ENCODE measurements around the gene HEPACAM. TPM values are rescaled to one million over a fixed set of nuclear protein-coding genes. Genes with fewer than 3 reads are reported as not detected.

Gene HEPACAM
- total RNA-seq, 2 donors from 2014 or later, result 0.26 to 7.9 TPM

DNA sequence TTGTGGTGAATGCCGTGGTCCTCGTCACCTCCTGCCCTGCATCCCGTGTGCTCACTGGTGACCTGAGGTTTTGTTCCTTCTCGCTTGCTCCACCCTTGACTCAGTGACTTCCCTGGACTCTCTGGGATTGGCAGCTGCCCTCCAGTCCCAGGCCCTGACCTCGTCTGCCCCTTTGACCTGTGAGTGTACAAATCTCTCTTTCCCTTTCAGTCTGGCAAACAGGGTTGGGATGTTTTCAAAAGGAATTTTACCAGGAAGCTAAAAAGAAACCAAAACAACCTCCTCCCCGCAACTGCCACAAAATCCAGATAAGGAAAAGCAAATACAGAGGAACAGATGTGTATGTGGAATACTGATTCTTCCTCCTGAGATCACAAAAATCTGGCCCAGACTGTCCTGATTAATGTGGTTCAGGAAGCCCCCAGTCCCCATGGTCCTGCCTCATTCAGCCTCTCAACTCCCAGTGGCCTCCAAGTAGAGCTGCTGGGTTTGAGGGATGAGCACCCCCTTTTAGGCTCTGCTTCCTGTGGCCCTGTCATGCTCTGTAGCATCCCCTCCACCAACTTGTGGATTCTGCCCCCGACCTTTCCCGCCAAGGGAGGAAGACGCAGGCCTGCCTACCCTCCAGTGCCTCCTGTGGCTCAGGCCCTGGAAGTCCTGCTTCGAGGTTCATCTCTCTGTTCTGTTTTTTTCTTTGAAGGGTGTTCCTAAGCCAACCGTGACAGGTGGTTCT, 53.3 kb downstream of the HEPACAM start:
- Histone ChIP-seq H3K36me3 (replicated peaks in 1 of 2; ENCODE audit: insufficient read depth in 1 of 2, low read depth in 2 of 2) (no peaks in the 10 kb centered on the region), H3K27ac (peak overlapping the region in 3 of 4 donors; percentile 14 to 66 (median 44)), H3K9me3 (no peaks in the 10 kb centered on the region), H3K27me3 (no peaks in the 10 kb centered on the region), H3K4me3 (no peak overlapping the region), H3K4me1 (peaks cover 9% of the 10 kb centered on the region)
- 54% methylated on average over 11 of the region's 11 CpGs for WGBS, 2 donors
- intact Hi-C loops (cut with DNase I), result no loop called here
- DNase-seq (no peak), ATAC-seq (peak; percentile 27)
- no peak for TF ChIP-seq CTCF (IDR thresholded peaks at IDR 0.05)
- TF ChIP-seq POLR2A (IDR thresholded peaks at IDR 0.05), result no peak

DNA sequence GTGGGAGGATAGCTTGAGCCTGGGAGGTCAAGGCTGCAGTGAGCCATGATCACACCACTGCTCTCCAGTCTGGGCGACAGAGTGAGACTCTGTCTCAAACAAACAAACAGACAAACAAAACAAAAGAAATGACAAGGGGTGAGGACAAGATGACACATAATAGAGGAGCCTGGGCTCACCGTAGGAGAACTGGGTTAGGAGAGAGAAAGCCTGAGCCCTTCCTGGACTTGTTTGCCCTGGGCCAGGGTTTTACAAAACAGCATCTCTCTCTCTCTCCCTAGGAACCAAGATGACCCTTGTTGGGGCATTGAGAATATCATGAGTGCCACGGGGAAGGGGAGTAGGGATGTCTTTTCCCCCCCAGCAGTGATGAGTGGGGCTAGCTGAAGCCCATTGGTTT, 54.9 kb downstream of the HEPACAM start:
- WGBS, 2 donors, result 52 to 63% methylated on average over 3 of the region's 3 CpGs
- no peak overlapping the region for H3K27ac ChIP-seq

DNA sequence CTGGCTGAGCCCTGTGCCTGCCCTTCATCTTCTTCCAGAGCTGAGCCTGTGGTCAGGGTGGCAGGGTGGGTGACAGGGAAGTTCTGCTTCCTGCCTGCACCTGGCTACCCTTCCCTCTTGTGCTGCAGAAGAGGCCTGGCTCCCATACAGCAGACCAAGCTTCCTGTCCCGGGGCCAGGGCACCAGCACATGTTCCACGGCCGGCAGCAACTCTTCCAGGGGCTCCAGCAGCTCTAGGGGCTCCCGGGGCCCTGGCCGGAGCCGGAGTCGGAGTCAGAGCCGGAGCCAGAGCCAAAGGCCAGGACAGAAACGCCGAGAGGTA, 55.6 kb downstream of the HEPACAM start:
- H3K4me1 ChIP-seq, result peaks cover 27% of the 10 kb centered on the region
- intact Hi-C loops (cut with DNase I), result no loop called here
- DNase-seq (no peak), ATAC-seq (no peak)
- no peaks in the 10 kb centered on the region for H3K36me3 ChIP-seq (replicated peaks in 1 of 2; ENCODE audit: insufficient read depth in 1 of 2, low read depth in 2 of 2)
- no peaks in the 10 kb centered on the region for H3K27me3 ChIP-seq
- H3K27ac ChIP-seq, result no peak overlapping the region
- H3K4me3 ChIP-seq, result no peak overlapping the region
- no peaks in the 10 kb centered on the region for H3K9me3 ChIP-seq
- no peak for TF ChIP-seq CTCF (IDR thresholded peaks at IDR 0.05)
- no peak for TF ChIP-seq POLR2A (IDR thresholded peaks at IDR 0.05)
- 60 to 65% methylated on average over 9 of the region's 10 CpGs for WGBS, 2 donors

More for the DNA sequence above, 54.9 kb downstream of the HEPACAM start:
- H3K4me1 ChIP-seq, result peaks cover 21% of the 10 kb centered on the region
- H3K36me3 ChIP-seq (replicated peaks in 1 of 2; ENCODE audit: insufficient read depth in 1 of 2, low read depth in 2 of 2), result no peaks in the 10 kb centered on the region
- DNase-seq, result no peak
- intact Hi-C loops (cut with DNase I), result no loop called here
- no peak for TF ChIP-seq POLR2A (IDR thresholded peaks at IDR 0.05)
- TF ChIP-seq CTCF (IDR thresholded peaks at IDR 0.05), result no peak
- ATAC-seq, result no peak
- H3K4me3 ChIP-seq, result no peak overlapping the region
- H3K9me3 ChIP-seq, result no peaks in the 10 kb centered on the region
- no peaks in the 10 kb centered on the region for H3K27me3 ChIP-seq

GRCh38 chr11:124879493-124880289, 56.2 kb downstream of the HEPACAM start:
- intact Hi-C loops (cut with DNase I), result no loop called here
- no peak for DNase-seq

More at GRCh38 chr11:124879493-124880289, 56.2 kb downstream of the HEPACAM start:
- no peak for ATAC-seq
- Histone ChIP-seq H3K4me3 (no peak overlapping the region), H3K27ac (no peak overlapping the region), H3K36me3 (replicated peaks in 1 of 2; ENCODE audit: insufficient read depth in 1 of 2, low read depth in 2 of 2) (no peaks in the 10 kb centered on the region), H3K9me3 (no peaks in the 10 kb centered on the region), H3K4me1 (peaks cover 27% of the 10 kb centered on the region), H3K27me3 (no peaks in the 10 kb centered on the region)
- no peak for TF ChIP-seq CTCF (IDR thresholded peaks at IDR 0.05)
- no peak for TF ChIP-seq POLR2A (IDR thresholded peaks at IDR 0.05)
- 90 to 92% methylated on average over 12 to 16 of the region's 16 CpGs for WGBS, 2 donors

All from body of pancreas (tissue), 4 donors.